Diencephalon (tissue), 1 donor: ENCODE results near the gene AIFM3. TPM values are rescaled to one million over a fixed set of nuclear protein-coding genes. Genes with fewer than 3 reads are reported as not detected.

ENCODE experiments used
- total RNA-seq: library from RNA; depleted of rRNA; stranded (reverse); fragments of >200 nt; gene quantifications from one replicate; pipeline ENCODE4 v1.2.3, GENCODE V29; 2014

The AIFM3 gene
- 27.5 TPM for total RNA-seq

GRCh38 chr22:20966883-20967696 lies at the start of gene AIFM3:
TSS of gene AIFM3 (plus strand) at chr22:20967255. CDS start at chr22:20967945, 690 bp downstream.

GRCh38 chr22:20981787-20982562 lies 14.9 kb downstream of the AIFM3 start, which contains the start of gene LZTR1:
TSS of gene LZTR1 (plus strand) at chr22:20982297. CDS start at chr22:20982372, 75 bp downstream.

GRCh38 chr22:21001601-21002325 lies 34.7 kb downstream of the AIFM3 start, which contains the start of gene THAP7:
TSS of gene THAP7 (minus strand) at chr22:21002118. CDS start at chr22:21001911, 207 bp downstream.

GRCh38 chr22:21014726-21015465 lies 47.8 kb downstream of the AIFM3 start, which contains the start of gene P2RX6:
TSS of gene P2RX6 (plus strand) at chr22:21015165. CDS start at chr22:21015175, 10 bp downstream.

Other genes starting within 250 kb of the AIFM3 start
- 5.8 TPM for gene SERPIND1, start 193.1 kb upstream of the AIFM3 start, total RNA-seq
- 102 TPM for gene PI4KA, start 108.4 kb upstream of the AIFM3 start, total RNA-seq
- gene SNAP29, start 108.2 kb upstream of the AIFM3 start, total RNA-seq: 10.1 TPM
- gene CRKL, start 49.8 kb upstream of the AIFM3 start, total RNA-seq: 69.2 TPM
- 53.5 TPM for gene LZTR1, start 15.0 kb downstream of the AIFM3 start, total RNA-seq
- 18.2 TPM for gene THAP7, start 34.9 kb downstream of the AIFM3 start, total RNA-seq
- gene P2RX6, start 47.9 kb downstream of the AIFM3 start, total RNA-seq: 1.2 TPM
- gene SLC7A4, start 65.3 kb downstream of the AIFM3 start, total RNA-seq: 6.7 TPM
- 0.46 TPM for gene LRRC74B, start 78.7 kb downstream of the AIFM3 start, total RNA-seq